K562 (cell line): Measurements from ENCODE around the gene USP16. TPM values are rescaled to one million over a fixed set of nuclear protein-coding genes. Genes with fewer than 3 reads are reported as not detected.
A peak's percentile ranks its signal among the peaks of the same experiment; 100 is the strongest.

ENCODE experiments used
- BACH1 ChIP-seq: fragments of 200-800 bp; sonication (Bioruptor generic); IDR thresholded peaks from 2 replicates; pipeline ENCODE4 v1.6.1; 2016; ENCODE audit warnings: missing genetic modification characterization, missing compliant biosample characterization
- BCL6 ChIP-seq: fragments of 250-450 bp; sonication (Bioruptor Pico); IDR thresholded peaks from 2 replicates; pipeline ENCODE4 v1.4.0; 2020
- BCOR ChIP-seq: fragments of 450-650 bp; IDR thresholded peaks from 2 replicates; pipeline ENCODE4 v1.6.1; 2016
- BDP1 ChIP-seq: IDR thresholded peaks from 3 replicates; pipeline ENCODE4 v1.6.1; 2011; ENCODE audit not compliant: insufficient read length, insufficient read depth
- E2F8 ChIP-seq: fragments of 450-650 bp; IDR thresholded peaks from 2 replicates; pipeline ENCODE4 v1.7.1; 2018; ENCODE audit warnings: mild to moderate bottlenecking, low read depth; ENCODE audit not compliant: partially characterized antibody
- EP400 ChIP-seq: fragments of 450-650 bp; IDR thresholded peaks from 2 replicates; pipeline ENCODE4 v1.6.1; 2017; ENCODE audit warnings: antibody characterized with exemption, mild to moderate bottlenecking, moderate library complexity
- EZH2 ChIP-seq: IDR thresholded peaks from 2 replicates; pipeline ENCODE4 v1.6.1; 2012; ENCODE audit warnings: low read depth, mild to moderate bottlenecking, inconsistent platforms, low read length, borderline replicate concordance
- HDAC8 ChIP-seq: fragments of 450-650 bp; IDR thresholded peaks from 2 replicates; pipeline ENCODE4 v1.6.1; 2016; ENCODE audit warnings: mild to moderate bottlenecking, missing genetic modification characterization, moderate library complexity, missing compliant biosample characterization
- LCOR ChIP-seq: sonication (generic); formaldehyde crosslinking; IDR thresholded peaks from 2 replicates; pipeline ENCODE4 v1.8.0; 2022; ENCODE audit warnings: mild to moderate bottlenecking, missing genetic modification reagents
- RBM25 ChIP-seq: fragments of 200-400 bp; formaldehyde crosslinking; IDR thresholded peaks from 2 replicates; pipeline ENCODE4 v1.6.1; 2018; ENCODE audit warnings: low read length, low read depth, moderate library complexity; ENCODE audit not compliant: severe bottlenecking
- RHOXF2B ChIP-seq: fragments of 250-450 bp; sonication (Bioruptor Pico); conservative IDR thresholded peaks from 2 replicates; pipeline ENCODE4 v1.5.1; 2021
- SMAD4 ChIP-seq: fragments of 250-450 bp; sonication (Bioruptor Pico); conservative IDR thresholded peaks from 2 replicates; pipeline ENCODE4 v1.8.0; 2021; ENCODE audit warnings: inconsistent platforms, mild to moderate bottlenecking, moderate library complexity
- SPI1 ChIP-seq: IDR thresholded peaks from 2 replicates; pipeline ENCODE4 v1.6.1; 2011; ENCODE audit warnings: low read depth, low read length, control low read depth, borderline replicate concordance
- ZBTB17 ChIP-seq: fragments of 450-650 bp; formaldehyde crosslinking; IDR thresholded peaks from 2 replicates; pipeline ENCODE4 v1.4.0; 2020; ENCODE audit warnings: mild to moderate bottlenecking
- ZNF217 ChIP-seq: sonication (generic); formaldehyde crosslinking; IDR thresholded peaks from 2 replicates; pipeline ENCODE4 v1.8.0; 2022; ENCODE audit warnings: mild to moderate bottlenecking, missing genetic modification reagents
- polyA plus RNA-seq, 8 experiments: library from polyadenylated mRNA; depleted of rRNA in 4 of 8; stranded (reverse) in 5 of 8; unstranded in 3 of 8; fragments of >200 nt; fragmentation: Nextera tagmentation in 2 of 8; fragmentation: Illumina TruSeq in 1 of 8; extraction: Ambion mirVana in 2 of 8; extraction: Trizol in 1 of 8; gene quantifications; 2 replicates each; pipeline versions ENCODE4 v1.2.1 to v1.2.3, GENCODE V29; 2011 to 2014; ENCODE audit warnings: inconsistent platforms in 1 of 8, missing spikeins in 1 of 8
- total RNA-seq, 7 experiments: library from RNA; depleted of rRNA in 6 of 7; stranded (reverse); fragments of >200 nt in 6 of 7; fragmentation: Illumina TruSeq in 2 of 7; extraction: Trizol in 2 of 7; gene quantifications; 2 replicates each; pipeline versions ENCODE4 v1.2.1 to v1.2.3, GENCODE V29; 2011 to 2021; ENCODE audit warnings: low replicate concordance in 1 of 7
- TF ChIP-seq, protein P1 (sequence below): fragments of 450-650 bp; IDR thresholded peaks from 2 replicates; pipeline ENCODE4 v1.6.1; 2018; ENCODE audit not compliant: partially characterized antibody
- TF ChIP-seq, protein P2 (sequence below), 2 experiments: fragments of 250-450 bp in 1 of 2; fragments of 450-650 bp in 1 of 2; sonication (Bioruptor Pico) in 1 of 2; IDR thresholded peaks; 2 replicates each; pipeline versions ENCODE4 v1.6.1 to v1.8.0; 2016 to 2021; ENCODE audit warnings: mild to moderate bottlenecking in 2 of 2, moderate library complexity in 2 of 2, missing compliant biosample characterization in 1 of 2, missing genetic modification characterization in 1 of 2
- TF ChIP-seq, protein P3 (sequence below), 2 experiments: IDR thresholded peaks; 2 replicates each; pipeline ENCODE4 v1.6.1; 2011; ENCODE audit warnings: borderline replicate concordance in 1 of 2, control low read depth in 1 of 2, low read depth in 1 of 2, low read length in 1 of 2, mild to moderate bottlenecking in 1 of 2, mixed read lengths in 1 of 2, moderate library complexity in 1 of 2; ENCODE audit not compliant: insufficient read depth in 1 of 2, insufficient read length in 1 of 2, poor library complexity in 1 of 2, severe bottlenecking in 1 of 2; ENCODE audit errors: extremely low read depth in 1 of 2

Gene USP16
- total and polyA plus RNA-seq, 9 of the 15 experiments (the other 6 are each of a cell fraction or from before 2014, with no cell fraction given) = 38.4 to 90.9 (median 62.8) TPM

GRCh38 chr21:29024474-29025327, at the start of gene USP16 (continued):
- peak; percentile 71; the same call in 1 of the 2 replicates for TF ChIP-seq BACH1 (tag)
- TF ChIP-seq, protein P1, sequence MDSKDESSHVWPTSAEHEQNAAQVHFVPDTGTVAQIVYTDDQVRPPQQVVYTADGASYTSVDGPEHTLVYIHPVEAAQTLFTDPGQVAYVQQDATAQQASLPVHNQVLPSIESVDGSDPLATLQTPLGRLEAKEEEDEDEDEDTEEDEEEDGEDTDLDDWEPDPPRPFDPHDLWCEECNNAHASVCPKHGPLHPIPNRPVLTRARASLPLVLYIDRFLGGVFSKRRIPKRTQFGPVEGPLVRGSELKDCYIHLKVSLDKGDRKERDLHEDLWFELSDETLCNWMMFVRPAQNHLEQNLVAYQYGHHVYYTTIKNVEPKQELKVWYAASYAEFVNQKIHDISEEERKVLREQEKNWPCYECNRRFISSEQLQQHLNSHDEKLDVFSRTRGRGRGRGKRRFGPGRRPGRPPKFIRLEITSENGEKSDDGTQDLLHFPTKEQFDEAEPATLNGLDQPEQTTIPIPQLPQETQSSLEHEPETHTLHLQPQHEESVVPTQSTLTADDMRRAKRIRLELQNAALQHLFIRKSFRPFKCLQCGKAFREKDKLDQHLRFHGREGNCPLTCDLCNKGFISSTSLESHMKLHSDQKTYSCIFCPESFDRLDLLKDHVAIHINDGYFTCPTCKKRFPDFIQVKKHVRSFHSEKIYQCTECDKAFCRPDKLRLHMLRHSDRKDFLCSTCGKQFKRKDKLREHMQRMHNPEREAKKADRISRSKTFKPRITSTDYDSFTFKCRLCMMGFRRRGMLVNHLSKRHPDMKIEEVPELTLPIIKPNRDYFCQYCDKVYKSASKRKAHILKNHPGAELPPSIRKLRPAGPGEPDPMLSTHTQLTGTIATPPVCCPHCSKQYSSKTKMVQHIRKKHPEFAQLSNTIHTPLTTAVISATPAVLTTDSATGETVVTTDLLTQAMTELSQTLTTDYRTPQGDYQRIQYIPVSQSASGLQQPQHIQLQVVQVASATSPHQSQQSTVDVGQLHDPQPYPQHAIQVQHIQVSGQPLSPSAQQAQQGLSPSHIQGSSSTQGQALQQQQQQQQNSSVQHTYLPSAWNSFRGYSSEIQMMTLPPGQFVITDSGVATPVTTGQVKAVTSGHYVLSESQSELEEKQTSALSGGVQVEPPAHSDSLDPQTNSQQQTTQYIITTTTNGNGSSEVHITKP = peak; percentile 77
- peak; percentile 97 for TF ChIP-seq EP400
- TF ChIP-seq BCL6 (CRISPR knock-in tag) = no peak
- TF ChIP-seq E2F8 = peak; percentile 92
- no peak for TF ChIP-seq RHOXF2B
- TF ChIP-seq, protein P2, sequence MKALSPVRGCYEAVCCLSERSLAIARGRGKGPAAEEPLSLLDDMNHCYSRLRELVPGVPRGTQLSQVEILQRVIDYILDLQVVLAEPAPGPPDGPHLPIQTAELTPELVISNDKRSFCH (CRISPR knock-in tag; IDR thresholded peaks at IDR 0.05) = no peak
- TF ChIP-seq, protein P2 (tag; IDR thresholded peaks at IDR 0.05) = peak; percentile 32; the same call in 1 of the 2 replicates
- peak; percentile 57; the same call in 1 of the 2 replicates for TF ChIP-seq LCOR (CRISPR knock-in tag)
- TF ChIP-seq EZH2 = no peak
- peak; percentile 74; the same call in 1 of the 2 replicates for TF ChIP-seq ZBTB17
- no peak for TF ChIP-seq BCOR
- TF ChIP-seq SMAD4 (CRISPR knock-in tag) = 0 out of 2 replicates have a peak, but pooled peaks have one; percentile 7
- TF ChIP-seq RBM25 = peak; percentile 95
- no peak for TF ChIP-seq BDP1
- no peak for TF ChIP-seq ZNF217
- no peak for TF ChIP-seq HDAC8 (tag)
- TF ChIP-seq SPI1 = peak; percentile 79
- TF ChIP-seq, protein P3, sequence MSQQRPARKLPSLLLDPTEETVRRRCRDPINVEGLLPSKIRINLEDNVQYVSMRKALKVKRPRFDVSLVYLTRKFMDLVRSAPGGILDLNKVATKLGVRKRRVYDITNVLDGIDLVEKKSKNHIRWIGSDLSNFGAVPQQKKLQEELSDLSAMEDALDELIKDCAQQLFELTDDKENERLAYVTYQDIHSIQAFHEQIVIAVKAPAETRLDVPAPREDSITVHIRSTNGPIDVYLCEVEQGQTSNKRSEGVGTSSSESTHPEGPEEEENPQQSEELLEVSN (IDR thresholded peaks at IDR 0.05; ENCODE audit: borderline replicate concordance in 1 of 2, extremely low read depth in 1 of 2, insufficient read depth in 1 of 2, insufficient read length in 1 of 2, low read depth in 1 of 2, low read length in 1 of 2, poor library complexity in 1 of 2, severe bottlenecking in 1 of 2) = peak; percentile 46 to 66
